ENCODE results near the gene ZFPL1.

- TF ChIP-seq, protein P1, sequence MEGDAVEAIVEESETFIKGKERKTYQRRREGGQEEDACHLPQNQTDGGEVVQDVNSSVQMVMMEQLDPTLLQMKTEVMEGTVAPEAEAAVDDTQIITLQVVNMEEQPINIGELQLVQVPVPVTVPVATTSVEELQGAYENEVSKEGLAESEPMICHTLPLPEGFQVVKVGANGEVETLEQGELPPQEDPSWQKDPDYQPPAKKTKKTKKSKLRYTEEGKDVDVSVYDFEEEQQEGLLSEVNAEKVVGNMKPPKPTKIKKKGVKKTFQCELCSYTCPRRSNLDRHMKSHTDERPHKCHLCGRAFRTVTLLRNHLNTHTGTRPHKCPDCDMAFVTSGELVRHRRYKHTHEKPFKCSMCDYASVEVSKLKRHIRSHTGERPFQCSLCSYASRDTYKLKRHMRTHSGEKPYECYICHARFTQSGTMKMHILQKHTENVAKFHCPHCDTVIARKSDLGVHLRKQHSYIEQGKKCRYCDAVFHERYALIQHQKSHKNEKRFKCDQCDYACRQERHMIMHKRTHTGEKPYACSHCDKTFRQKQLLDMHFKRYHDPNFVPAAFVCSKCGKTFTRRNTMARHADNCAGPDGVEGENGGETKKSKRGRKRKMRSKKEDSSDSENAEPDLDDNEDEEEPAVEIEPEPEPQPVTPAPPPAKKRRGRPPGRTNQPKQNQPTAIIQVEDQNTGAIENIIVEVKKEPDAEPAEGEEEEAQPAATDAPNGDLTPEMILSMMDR (IDR thresholded peaks at IDR 0.05): no peak
- TF ChIP-seq POLR2A (IDR thresholded peaks at IDR 0.05): no peak
Measured at GRCh38 chr11:65058419-65059054, 25.5 kb upstream of the ZFPL1 start, which contains the start of gene NAALADL1.
